ENCODE measurements around the gene FHIP2A.

FHIP2A gene

GRCh38 chr10:114819322-114819721, 2.3 kb upstream of the FHIP2A start:
- TF ChIP-seq CTCF (conservative IDR thresholded peaks at IDR 0.05; ENCODE audit: low read depth, low read length), result no peak
- H3K4me3 ChIP-seq (ENCODE audit: low read depth, low read length), result no peak overlapping the region
- DNase-seq (ENCODE audit: low read depth), result no peak

GRCh38 chr10:114821915-114822443, 399 bp downstream of the FHIP2A start:
- DNase-seq (ENCODE audit: low read depth), result peak; percentile 46
- no peak for TF ChIP-seq CTCF (conservative IDR thresholded peaks at IDR 0.05; ENCODE audit: low read depth, low read length)
- H3K4me3 ChIP-seq (ENCODE audit: low read depth, low read length), result peak overlapping the region; percentile 84

- no peak for TF ChIP-seq CTCF (conservative IDR thresholded peaks at IDR 0.05; ENCODE audit: low read depth, low read length)
- H3K4me3 ChIP-seq (ENCODE audit: low read depth, low read length), result peak overlapping the region; percentile 84
- peak; percentile 74 for DNase-seq (ENCODE audit: low read depth)
Measured at GRCh38 chr10:114822444-114823076, 980 bp downstream of the FHIP2A start.

- H3K4me3 ChIP-seq (ENCODE audit: low read depth, low read length), result peak overlapping the region; percentile 84
- DNase-seq (ENCODE audit: low read depth), result peak; percentile 44
- no peak for TF ChIP-seq CTCF (conservative IDR thresholded peaks at IDR 0.05; ENCODE audit: low read depth, low read length)
Measured at GRCh38 chr10:114823077-114823463, 1.5 kb downstream of the FHIP2A start.

GRCh38 chr10:114824391-114824790, 2.8 kb downstream of the FHIP2A start:
- H3K4me3 ChIP-seq (ENCODE audit: low read depth, low read length), result peak overlapping the region; percentile 25
- peak; percentile 26 for DNase-seq (ENCODE audit: low read depth)
- TF ChIP-seq CTCF (conservative IDR thresholded peaks at IDR 0.05; ENCODE audit: low read depth, low read length), result no peak

GRCh38 chr10:114825513-114826253, 4.1 kb downstream of the FHIP2A start:
- TF ChIP-seq CTCF (conservative IDR thresholded peaks at IDR 0.05; ENCODE audit: low read depth, low read length), result no peak

More at GRCh38 chr10:114825513-114826253, 4.1 kb downstream of the FHIP2A start:
- H3K4me3 ChIP-seq (ENCODE audit: low read depth, low read length), result no peak overlapping the region
- DNase-seq (ENCODE audit: low read depth), result peak; percentile 84
